ENCODE data around the gene ITGAD.
A peak's percentile ranks its signal among the peaks of the same experiment; 100 is the strongest.

ITGAD gene

DNA sequence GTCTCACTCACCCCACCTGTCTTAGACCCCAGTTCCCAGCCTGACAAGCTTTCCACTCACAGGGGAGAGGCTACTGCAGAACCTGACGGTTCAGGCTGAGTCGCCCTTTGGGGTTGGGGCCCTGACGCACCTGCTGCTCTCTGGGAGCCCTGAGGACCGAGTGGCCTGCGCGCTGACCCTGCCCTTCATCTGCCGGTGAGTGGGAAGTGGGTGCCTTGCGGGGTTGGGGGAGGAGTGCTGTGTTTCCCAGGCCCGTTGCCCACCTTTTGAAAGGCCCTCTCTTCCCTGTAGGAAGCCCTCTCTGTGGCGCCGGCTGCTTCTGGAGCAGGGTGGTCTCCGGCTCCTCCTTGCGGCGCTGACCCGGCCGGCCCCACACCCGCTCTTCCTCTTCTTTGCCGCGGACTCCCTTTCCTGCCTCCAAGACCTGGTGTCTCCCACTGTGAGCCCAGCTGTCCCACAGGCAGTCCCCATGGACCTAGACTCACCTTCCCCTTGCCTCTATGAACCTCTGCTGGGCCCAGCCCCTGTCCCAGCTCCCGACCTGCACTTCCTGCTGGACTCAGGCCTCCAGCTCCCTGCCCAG lies 72.7 kb downstream of the ITGAD start:
- Histone ChIP-seq H3K4me3 (ENCODE audit: insufficient read depth, low read depth, low read length, poor library complexity, severe bottlenecking) (no peak overlapping the region), H3K36me3 (ENCODE audit: control insufficient read depth, insufficient read depth, low read length) (peaks cover 10% of the 10 kb centered on the region), H3K27ac (ENCODE audit: insufficient read depth, low read length, poor library complexity, severe bottlenecking) (no peak overlapping the region)

DNA sequence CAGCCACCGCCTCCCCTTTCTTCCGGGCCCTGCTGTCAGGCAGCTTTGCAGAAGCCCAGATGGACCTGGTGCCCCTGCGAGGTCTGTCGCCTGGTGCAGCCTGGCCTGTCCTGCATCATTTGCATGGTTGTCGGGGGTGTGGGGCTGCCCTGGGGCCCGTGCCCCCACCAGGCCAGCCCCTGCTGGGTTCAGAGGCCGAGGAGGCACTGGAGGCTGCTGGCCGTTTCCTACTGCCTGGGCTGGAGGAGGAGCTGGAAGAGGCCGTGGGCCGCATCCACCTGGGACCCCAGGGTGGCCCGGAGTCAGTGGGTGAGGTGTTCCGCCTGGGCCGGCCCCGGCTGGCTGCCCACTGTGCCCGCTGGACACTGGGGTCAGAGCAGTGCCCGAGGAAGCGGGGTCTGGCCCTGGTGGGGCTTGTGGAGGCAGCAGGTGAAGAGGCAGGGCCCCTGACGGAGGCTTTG lies 73.3 kb downstream of the ITGAD start:
- no peak for DNase-seq
- Histone ChIP-seq H3K4me1 (ENCODE audit: control insufficient read depth, insufficient read depth, low read length, poor library complexity, severe bottlenecking) (peaks cover 7% of the 10 kb centered on the region), H3K27ac (ENCODE audit: insufficient read depth, low read length, poor library complexity, severe bottlenecking) (no peak overlapping the region)

More for the DNA sequence above, 72.7 kb downstream of the ITGAD start:
- Histone ChIP-seq H3K4me1 (ENCODE audit: control insufficient read depth, insufficient read depth, low read length, poor library complexity, severe bottlenecking) (peaks cover 7% of the 10 kb centered on the region), H3K9me3 (ENCODE audit: control insufficient read depth, low read length) (no peaks in the 10 kb centered on the region), H3K27me3 (replicated peaks; ENCODE audit: control insufficient read depth, insufficient read depth, low read length, poor library complexity, severe bottlenecking) (no peaks in the 10 kb centered on the region)
- DNase-seq, result no peak

DNA sequence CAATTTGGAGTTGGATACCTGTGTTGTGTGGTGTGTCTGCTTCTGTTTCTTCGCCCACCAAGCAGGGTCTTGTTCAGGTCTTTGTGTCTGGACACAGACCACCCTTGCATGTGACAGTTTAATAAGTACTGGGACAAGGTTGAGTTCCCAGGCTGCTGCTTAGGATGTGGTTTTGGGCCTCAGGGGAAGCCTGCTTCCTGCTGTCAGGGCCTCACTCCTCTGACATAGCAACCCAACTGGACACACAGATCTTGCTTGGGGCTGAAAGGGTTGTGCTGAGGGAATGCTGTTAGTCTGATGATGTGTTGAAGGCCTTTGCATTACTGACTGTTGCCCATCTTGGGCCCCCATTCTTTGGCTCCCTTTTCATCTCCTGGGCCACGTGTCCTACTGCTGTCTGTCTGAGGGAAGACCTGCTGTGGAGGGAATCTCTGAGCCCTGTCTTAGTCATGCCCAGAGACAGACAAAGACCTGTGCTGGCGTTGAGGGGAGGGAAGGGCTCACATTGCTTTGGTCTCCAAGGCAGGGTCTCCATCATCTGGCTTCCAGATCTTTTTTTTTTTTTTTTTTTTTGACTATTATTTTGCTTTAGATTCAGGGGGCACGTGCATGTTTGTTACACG lies 74.1 kb downstream of the ITGAD start:
- peaks cover 14% of the 10 kb centered on the region for H3K4me1 ChIP-seq (ENCODE audit: control insufficient read depth, insufficient read depth, low read length, poor library complexity, severe bottlenecking)
- H3K27me3 ChIP-seq (replicated peaks; ENCODE audit: control insufficient read depth, insufficient read depth, low read length, poor library complexity, severe bottlenecking), result peaks cover 3% of the 10 kb centered on the region
- H3K9me3 ChIP-seq (ENCODE audit: control insufficient read depth, low read length), result no peaks in the 10 kb centered on the region
- H3K36me3 ChIP-seq (ENCODE audit: control insufficient read depth, insufficient read depth, low read length), result peaks cover 9% of the 10 kb centered on the region
- no peak overlapping the region for H3K4me3 ChIP-seq (ENCODE audit: insufficient read depth, low read depth, low read length, poor library complexity, severe bottlenecking)
- H3K27ac ChIP-seq (ENCODE audit: insufficient read depth, low read length, poor library complexity, severe bottlenecking), result no peak overlapping the region
- DNase-seq, result no peak

More for the DNA sequence above, 73.3 kb downstream of the ITGAD start:
- Histone ChIP-seq H3K27me3 (replicated peaks; ENCODE audit: control insufficient read depth, insufficient read depth, low read length, poor library complexity, severe bottlenecking) (no peaks in the 10 kb centered on the region), H3K36me3 (ENCODE audit: control insufficient read depth, insufficient read depth, low read length) (peaks cover 10% of the 10 kb centered on the region), H3K9me3 (ENCODE audit: control insufficient read depth, low read length) (no peaks in the 10 kb centered on the region), H3K4me3 (ENCODE audit: insufficient read depth, low read depth, low read length, poor library complexity, severe bottlenecking) (no peak overlapping the region)

DNA sequence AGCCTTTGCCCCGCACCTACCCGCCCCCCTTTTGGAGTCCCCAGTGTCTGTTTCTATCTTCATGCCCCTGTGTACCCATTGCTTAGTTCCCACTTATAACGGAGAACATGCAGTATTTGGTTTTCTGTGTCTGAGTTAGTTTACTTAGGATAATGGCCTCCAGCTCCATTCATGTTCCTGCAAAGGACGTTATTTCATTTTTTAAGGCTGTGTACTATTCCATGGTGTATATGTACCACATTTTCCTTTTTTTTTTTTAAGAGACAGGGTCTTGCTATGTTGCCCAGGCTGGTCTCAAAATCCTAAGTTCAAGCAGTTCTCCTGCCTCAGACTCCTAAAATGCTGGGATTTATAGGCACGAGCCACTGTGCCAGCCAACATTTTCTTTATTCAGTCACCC lies 74.7 kb downstream of the ITGAD start:
- no peak overlapping the region for H3K4me3 ChIP-seq (ENCODE audit: insufficient read depth, low read depth, low read length, poor library complexity, severe bottlenecking)
- H3K27ac ChIP-seq (ENCODE audit: insufficient read depth, low read length, poor library complexity, severe bottlenecking), result no peak overlapping the region
- peaks cover 16% of the 10 kb centered on the region for H3K4me1 ChIP-seq (ENCODE audit: control insufficient read depth, insufficient read depth, low read length, poor library complexity, severe bottlenecking)
- H3K27me3 ChIP-seq (replicated peaks; ENCODE audit: control insufficient read depth, insufficient read depth, low read length, poor library complexity, severe bottlenecking), result peaks cover 7% of the 10 kb centered on the region
- peaks cover 4% of the 10 kb centered on the region for H3K36me3 ChIP-seq (ENCODE audit: control insufficient read depth, insufficient read depth, low read length)
- H3K9me3 ChIP-seq (ENCODE audit: control insufficient read depth, low read length), result no peaks in the 10 kb centered on the region
- no peak for DNase-seq

DNA sequence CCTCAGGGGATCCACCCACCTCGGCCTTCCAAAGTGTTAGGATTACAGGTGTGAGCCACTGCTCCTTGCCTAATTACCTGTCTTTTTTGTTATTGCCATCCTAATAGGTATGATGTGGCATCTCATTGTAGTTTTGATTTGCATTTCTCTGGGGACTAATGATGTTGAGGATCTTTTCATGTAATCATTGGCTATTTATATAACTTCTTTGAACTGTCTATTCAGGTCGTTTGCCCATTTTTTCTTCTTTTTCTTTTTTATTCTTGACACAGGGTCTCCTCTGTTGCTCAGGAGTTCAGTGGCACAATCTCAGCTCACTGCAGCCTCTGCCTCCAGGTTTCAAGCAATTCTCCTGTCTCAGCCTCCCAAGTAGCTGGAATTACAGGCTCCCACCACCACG lies 77.5 kb downstream of the ITGAD start:
- peaks cover 7% of the 10 kb centered on the region for H3K27me3 ChIP-seq (replicated peaks; ENCODE audit: control insufficient read depth, insufficient read depth, low read length, poor library complexity, severe bottlenecking)
- DNase-seq, result no peak
- no peak overlapping the region for H3K4me3 ChIP-seq (ENCODE audit: insufficient read depth, low read depth, low read length, poor library complexity, severe bottlenecking)
- no peaks in the 10 kb centered on the region for H3K9me3 ChIP-seq (ENCODE audit: control insufficient read depth, low read length)
- no peak overlapping the region for H3K27ac ChIP-seq (ENCODE audit: insufficient read depth, low read length, poor library complexity, severe bottlenecking)
- H3K36me3 ChIP-seq (ENCODE audit: control insufficient read depth, insufficient read depth, low read length), result no peaks in the 10 kb centered on the region
- H3K4me1 ChIP-seq (ENCODE audit: control insufficient read depth, insufficient read depth, low read length, poor library complexity, severe bottlenecking), result peaks cover 16% of the 10 kb centered on the region

DNA sequence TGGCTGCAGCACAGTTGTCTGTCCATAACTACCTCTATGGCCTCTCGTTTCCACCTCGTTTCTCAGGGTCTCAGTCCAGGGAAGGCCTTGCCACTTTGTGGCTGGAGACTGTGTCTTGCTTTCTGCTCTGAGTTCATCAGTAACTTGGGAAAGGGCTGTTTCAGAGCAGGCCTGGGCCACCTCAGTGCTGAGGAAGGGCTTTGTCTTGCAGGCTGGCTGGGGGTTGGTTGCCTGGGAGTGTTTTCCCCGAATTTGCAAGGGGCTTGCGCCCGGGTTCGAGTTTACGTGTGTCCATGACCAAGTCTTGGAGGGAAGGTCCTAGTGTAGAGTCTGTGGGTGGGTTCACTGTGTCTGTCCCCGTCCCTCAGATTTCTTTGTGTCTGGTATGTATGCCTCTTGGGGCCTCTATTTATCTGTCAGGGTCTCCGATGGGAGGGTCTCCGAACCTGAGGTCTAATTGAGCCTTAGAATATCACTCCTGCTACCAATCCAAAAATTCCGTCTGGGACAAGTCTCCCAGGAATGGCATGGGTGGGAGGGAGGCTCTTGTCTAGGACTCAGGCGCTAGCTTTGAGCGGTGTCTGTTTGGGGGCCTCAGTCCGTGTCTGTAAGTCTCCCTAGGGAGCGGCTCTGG lies 78.2 kb downstream of the ITGAD start:
- Histone ChIP-seq H3K9me3 (ENCODE audit: control insufficient read depth, low read length) (no peaks in the 10 kb centered on the region), H3K4me3 (ENCODE audit: insufficient read depth, low read depth, low read length, poor library complexity, severe bottlenecking) (no peak overlapping the region), H3K27ac (ENCODE audit: insufficient read depth, low read length, poor library complexity, severe bottlenecking) (no peak overlapping the region), H3K36me3 (ENCODE audit: control insufficient read depth, insufficient read depth, low read length) (no peaks in the 10 kb centered on the region), H3K4me1 (ENCODE audit: control insufficient read depth, insufficient read depth, low read length, poor library complexity, severe bottlenecking) (peaks cover 22% of the 10 kb centered on the region), H3K27me3 (replicated peaks; ENCODE audit: control insufficient read depth, insufficient read depth, low read length, poor library complexity, severe bottlenecking) (peaks cover 7% of the 10 kb centered on the region)
- DNase-seq, result no peak

DNA sequence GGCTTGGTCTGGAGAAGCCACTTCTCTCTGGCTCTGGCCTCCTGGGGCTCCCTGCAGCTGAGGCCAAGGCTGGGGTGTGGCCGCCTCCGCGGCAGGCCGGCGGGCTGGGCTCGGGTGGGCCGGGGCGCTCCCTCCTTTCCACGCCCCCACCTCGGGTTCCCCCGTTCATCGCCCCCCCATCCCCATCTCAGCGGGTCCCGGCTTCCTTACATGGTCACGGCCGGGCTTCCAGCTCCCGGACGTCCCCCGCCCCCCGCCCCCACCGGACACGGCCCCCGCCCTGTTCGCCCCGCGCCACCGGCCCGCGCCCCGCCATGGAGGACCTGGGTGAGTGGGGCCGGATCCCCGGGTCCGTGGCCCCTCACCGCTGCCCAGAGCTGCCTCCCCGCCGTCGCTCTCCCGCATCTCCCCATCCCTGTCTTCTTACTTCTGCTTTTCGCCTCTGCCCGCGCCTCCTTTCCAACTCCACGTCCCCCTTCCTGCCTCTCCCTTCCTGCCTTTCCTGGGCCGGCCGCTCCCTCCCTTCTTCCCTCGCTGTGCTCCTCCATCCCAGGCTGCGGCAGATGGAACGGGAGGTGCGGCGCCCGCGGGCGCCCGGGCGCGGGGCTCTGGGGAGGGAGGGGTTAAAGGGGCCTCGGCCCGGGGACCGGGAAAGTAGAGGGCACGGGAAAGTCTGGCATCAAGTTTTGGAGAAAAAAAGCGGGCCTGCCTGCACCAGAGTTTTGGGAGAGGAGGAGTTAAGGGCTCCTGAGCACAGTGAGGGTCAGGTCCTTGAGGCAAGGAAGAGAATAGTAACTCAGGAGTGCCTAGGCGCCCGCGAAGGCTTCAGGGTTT lies 79.0 kb downstream of the ITGAD start, which contains the start of gene TGFB1I1:
Gene TGFB1I1 (plus strand): TSS at position 278 of the 834 bp plus-strand sequence. CDS start 37 bp downstream, at position 315.
- peak within 1 kb of the TSS; percentile 55 for H3K4me3 ChIP-seq (ENCODE audit: insufficient read depth, low read depth, low read length, poor library complexity, severe bottlenecking)
- no peak for DNase-seq

DNA sequence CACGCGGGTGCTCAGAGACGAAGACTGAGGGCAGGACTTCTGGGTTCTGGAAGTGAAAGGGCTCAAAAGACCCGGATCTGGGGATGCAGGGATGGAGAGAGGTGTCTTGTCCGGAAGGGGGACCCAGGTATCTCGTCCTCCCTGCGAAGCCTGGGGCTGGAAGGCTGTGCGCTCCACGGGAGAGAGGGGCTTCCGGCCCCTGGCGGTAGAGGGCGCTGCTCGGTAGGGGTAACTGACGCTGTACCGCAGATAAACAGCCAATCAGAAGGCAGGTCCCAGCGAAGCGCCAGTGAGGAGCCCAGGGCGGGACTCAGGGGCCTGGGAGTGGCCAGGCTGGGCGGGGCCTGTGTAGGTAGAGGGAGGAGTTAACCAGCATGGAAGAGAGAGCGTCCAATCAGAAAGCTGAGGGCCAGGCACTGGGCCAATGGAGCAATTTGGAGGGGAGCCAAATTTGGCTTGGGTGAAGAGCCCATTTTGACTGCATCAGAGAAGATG lies 79.6 kb downstream of the ITGAD start:
- peaks cover 27% of the 10 kb centered on the region for H3K4me1 ChIP-seq (ENCODE audit: control insufficient read depth, insufficient read depth, low read length, poor library complexity, severe bottlenecking)
- no peaks in the 10 kb centered on the region for H3K36me3 ChIP-seq (ENCODE audit: control insufficient read depth, insufficient read depth, low read length)
- H3K9me3 ChIP-seq (ENCODE audit: control insufficient read depth, low read length), result no peaks in the 10 kb centered on the region
- no peak for DNase-seq
- H3K27me3 ChIP-seq (replicated peaks; ENCODE audit: control insufficient read depth, insufficient read depth, low read length, poor library complexity, severe bottlenecking), result peaks cover 7% of the 10 kb centered on the region
- H3K4me3 ChIP-seq (ENCODE audit: insufficient read depth, low read depth, low read length, poor library complexity, severe bottlenecking), result peak overlapping the region; percentile 55
- no peak overlapping the region for H3K27ac ChIP-seq (ENCODE audit: insufficient read depth, low read length, poor library complexity, severe bottlenecking)

More for the DNA sequence above, 79.0 kb downstream of the ITGAD start, which contains the start of gene TGFB1I1:
- H3K9me3 ChIP-seq (ENCODE audit: control insufficient read depth, low read length), result no peaks in the 10 kb centered on the region
- H3K27ac ChIP-seq (ENCODE audit: insufficient read depth, low read length, poor library complexity, severe bottlenecking), result no peak within 1 kb of the TSS
- H3K27me3 ChIP-seq (replicated peaks; ENCODE audit: control insufficient read depth, insufficient read depth, low read length, poor library complexity, severe bottlenecking), result peaks cover 7% of the 10 kb centered on the region
- H3K4me1 ChIP-seq (ENCODE audit: control insufficient read depth, insufficient read depth, low read length, poor library complexity, severe bottlenecking), result peaks cover 23% of the 10 kb centered on the region
- H3K36me3 ChIP-seq (ENCODE audit: control insufficient read depth, insufficient read depth, low read length), result no peaks in the 10 kb centered on the region

DNA sequence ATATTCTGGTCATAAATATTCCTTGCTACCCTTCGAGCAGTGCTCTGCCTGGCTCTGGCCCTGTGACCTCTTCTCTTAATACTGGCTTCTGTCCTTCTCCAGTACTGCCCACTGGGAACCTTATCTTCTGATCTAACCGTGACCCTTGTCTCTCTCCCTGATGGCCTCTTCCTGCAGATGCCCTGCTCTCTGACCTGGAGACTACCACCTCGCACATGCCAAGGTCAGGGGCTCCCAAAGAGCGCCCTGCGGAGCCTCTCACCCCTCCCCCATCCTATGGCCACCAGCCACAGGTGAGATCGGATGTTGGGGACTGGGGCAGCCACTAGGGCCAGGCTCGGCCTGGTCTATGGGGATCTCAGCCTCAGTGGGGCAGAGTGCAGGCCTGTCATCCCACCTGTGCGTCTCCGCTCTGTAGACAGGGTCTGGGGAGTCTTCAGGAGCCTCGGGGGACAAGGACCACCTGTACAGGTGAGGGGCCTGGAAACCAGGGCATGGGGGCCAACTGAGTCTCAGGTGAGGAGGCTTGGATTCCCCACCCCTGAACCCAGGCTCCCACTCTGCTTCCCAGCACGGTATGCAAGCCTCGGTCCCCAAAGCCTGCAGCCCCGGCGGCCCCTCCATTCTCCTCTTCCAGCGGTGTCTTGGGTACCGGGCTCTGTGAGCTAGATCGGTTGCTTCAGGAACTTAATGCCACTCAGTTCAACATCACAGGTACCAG lies 80.3 kb downstream of the ITGAD start:
- H3K9me3 ChIP-seq (ENCODE audit: control insufficient read depth, low read length), result no peaks in the 10 kb centered on the region
- no peak overlapping the region for H3K4me3 ChIP-seq (ENCODE audit: insufficient read depth, low read depth, low read length, poor library complexity, severe bottlenecking)

More for the DNA sequence above, 80.3 kb downstream of the ITGAD start:
- no peaks in the 10 kb centered on the region for H3K36me3 ChIP-seq (ENCODE audit: control insufficient read depth, insufficient read depth, low read length)
- DNase-seq, result no peak
- peaks cover 28% of the 10 kb centered on the region for H3K4me1 ChIP-seq (ENCODE audit: control insufficient read depth, insufficient read depth, low read length, poor library complexity, severe bottlenecking)
- H3K27ac ChIP-seq (ENCODE audit: insufficient read depth, low read length, poor library complexity, severe bottlenecking), result no peak overlapping the region
- H3K27me3 ChIP-seq (replicated peaks; ENCODE audit: control insufficient read depth, insufficient read depth, low read length, poor library complexity, severe bottlenecking), result peaks cover 7% of the 10 kb centered on the region

Measured in effector memory CD4-positive, alpha-beta T cell (primary cell).